ENCODE results near the gene PLIN1.

GRCh38 chr15:89654847-89655805, 24.0 kb downstream of the PLIN1 start, which contains the start of gene KIF7:
- TF ChIP-seq, protein P1, sequence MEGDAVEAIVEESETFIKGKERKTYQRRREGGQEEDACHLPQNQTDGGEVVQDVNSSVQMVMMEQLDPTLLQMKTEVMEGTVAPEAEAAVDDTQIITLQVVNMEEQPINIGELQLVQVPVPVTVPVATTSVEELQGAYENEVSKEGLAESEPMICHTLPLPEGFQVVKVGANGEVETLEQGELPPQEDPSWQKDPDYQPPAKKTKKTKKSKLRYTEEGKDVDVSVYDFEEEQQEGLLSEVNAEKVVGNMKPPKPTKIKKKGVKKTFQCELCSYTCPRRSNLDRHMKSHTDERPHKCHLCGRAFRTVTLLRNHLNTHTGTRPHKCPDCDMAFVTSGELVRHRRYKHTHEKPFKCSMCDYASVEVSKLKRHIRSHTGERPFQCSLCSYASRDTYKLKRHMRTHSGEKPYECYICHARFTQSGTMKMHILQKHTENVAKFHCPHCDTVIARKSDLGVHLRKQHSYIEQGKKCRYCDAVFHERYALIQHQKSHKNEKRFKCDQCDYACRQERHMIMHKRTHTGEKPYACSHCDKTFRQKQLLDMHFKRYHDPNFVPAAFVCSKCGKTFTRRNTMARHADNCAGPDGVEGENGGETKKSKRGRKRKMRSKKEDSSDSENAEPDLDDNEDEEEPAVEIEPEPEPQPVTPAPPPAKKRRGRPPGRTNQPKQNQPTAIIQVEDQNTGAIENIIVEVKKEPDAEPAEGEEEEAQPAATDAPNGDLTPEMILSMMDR (IDR thresholded peaks at IDR 0.05), result no peak
- TF ChIP-seq EZH2 (IDR thresholded peaks at IDR 0.05), result peak; percentile 55
- peak; percentile 36 for TF ChIP-seq EZH2phosphoT487 (IDR thresholded peaks at IDR 0.05)

Data from neural progenitor cell (in vitro differentiated cells).